GM06990 (cell line): Measurements from ENCODE around the gene SVIL.

Source experiments
- DNase-seq: peaks from one replicate; pipeline ENCODE4 v3.0.0-alpha.2; 2011; ENCODE audit not compliant: insufficient read length; ENCODE audit errors: extremely low read depth
- H3K27me3 ChIP-seq: replicated peaks from 2 replicates; pipeline ENCODE4 v1.6.0; 2011; ENCODE audit warnings: low read length; ENCODE audit not compliant: control insufficient read depth, insufficient read depth
- H3K36me3 ChIP-seq: 2 replicates; pipeline ENCODE4 v1.5.1; 2011; ENCODE audit warnings: low read length; ENCODE audit not compliant: control insufficient read depth, insufficient read depth
- H3K4me3 ChIP-seq: replicated peaks from 2 replicates; pipeline ENCODE4 v1.5.1; 2011; ENCODE audit warnings: low read depth, mild to moderate bottlenecking, control low read depth, low read length
- TF ChIP-seq, protein P1 (sequence below): IDR thresholded peaks from 2 replicates; pipeline ENCODE4 v1.5.1; 2011; ENCODE audit warnings: low read length, control low read depth, mild to moderate bottlenecking, inconsistent platforms; ENCODE audit not compliant: insufficient read depth, poor library complexity, severe bottlenecking

Gene SVIL

DNA sequence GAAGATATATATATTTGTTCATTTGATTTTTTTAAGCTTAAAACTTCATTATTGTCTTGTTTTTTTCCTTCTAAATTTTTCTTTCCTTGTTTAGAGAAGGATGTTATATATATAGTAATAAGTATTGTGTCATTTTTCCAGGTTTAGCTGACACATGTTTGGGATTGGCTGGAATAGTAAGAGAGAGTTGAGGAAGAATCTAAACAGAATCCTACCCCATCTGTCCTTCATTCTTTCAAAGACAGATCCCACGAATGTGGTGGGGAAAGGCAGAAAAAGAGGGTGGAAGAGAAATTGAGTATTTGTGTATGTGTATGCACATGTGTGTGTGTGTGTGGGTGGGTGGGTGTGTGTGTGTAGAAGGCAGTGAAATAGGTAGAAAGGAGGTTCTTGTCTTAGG lies 132.4 kb downstream of the SVIL start:
- H3K4me3 ChIP-seq: no peak overlapping the region
- TF ChIP-seq, protein P1, sequence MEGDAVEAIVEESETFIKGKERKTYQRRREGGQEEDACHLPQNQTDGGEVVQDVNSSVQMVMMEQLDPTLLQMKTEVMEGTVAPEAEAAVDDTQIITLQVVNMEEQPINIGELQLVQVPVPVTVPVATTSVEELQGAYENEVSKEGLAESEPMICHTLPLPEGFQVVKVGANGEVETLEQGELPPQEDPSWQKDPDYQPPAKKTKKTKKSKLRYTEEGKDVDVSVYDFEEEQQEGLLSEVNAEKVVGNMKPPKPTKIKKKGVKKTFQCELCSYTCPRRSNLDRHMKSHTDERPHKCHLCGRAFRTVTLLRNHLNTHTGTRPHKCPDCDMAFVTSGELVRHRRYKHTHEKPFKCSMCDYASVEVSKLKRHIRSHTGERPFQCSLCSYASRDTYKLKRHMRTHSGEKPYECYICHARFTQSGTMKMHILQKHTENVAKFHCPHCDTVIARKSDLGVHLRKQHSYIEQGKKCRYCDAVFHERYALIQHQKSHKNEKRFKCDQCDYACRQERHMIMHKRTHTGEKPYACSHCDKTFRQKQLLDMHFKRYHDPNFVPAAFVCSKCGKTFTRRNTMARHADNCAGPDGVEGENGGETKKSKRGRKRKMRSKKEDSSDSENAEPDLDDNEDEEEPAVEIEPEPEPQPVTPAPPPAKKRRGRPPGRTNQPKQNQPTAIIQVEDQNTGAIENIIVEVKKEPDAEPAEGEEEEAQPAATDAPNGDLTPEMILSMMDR: no peak
- no peaks in the 10 kb centered on the region for H3K27me3 ChIP-seq
- H3K36me3 ChIP-seq: no peaks in the 10 kb centered on the region
- no peak for DNase-seq

- DNase-seq: no peak
- Histone ChIP-seq H3K27me3 (no peaks in the 10 kb centered on the region), H3K36me3 (no peaks in the 10 kb centered on the region), H3K4me3 (no peak overlapping the region)
- TF ChIP-seq, protein P1: no peak
These were observed 133.1 kb downstream of the SVIL start for GRCh38 chr10:29501692-29502091.

- H3K27me3 ChIP-seq: no peaks in the 10 kb centered on the region
- TF ChIP-seq, protein P1: no peak
- no peak for DNase-seq
- no peaks in the 10 kb centered on the region for H3K36me3 ChIP-seq
- no peak overlapping the region for H3K4me3 ChIP-seq
These were observed 134.7 kb downstream of the SVIL start for GRCh38 chr10:29499993-29500537.

DNA sequence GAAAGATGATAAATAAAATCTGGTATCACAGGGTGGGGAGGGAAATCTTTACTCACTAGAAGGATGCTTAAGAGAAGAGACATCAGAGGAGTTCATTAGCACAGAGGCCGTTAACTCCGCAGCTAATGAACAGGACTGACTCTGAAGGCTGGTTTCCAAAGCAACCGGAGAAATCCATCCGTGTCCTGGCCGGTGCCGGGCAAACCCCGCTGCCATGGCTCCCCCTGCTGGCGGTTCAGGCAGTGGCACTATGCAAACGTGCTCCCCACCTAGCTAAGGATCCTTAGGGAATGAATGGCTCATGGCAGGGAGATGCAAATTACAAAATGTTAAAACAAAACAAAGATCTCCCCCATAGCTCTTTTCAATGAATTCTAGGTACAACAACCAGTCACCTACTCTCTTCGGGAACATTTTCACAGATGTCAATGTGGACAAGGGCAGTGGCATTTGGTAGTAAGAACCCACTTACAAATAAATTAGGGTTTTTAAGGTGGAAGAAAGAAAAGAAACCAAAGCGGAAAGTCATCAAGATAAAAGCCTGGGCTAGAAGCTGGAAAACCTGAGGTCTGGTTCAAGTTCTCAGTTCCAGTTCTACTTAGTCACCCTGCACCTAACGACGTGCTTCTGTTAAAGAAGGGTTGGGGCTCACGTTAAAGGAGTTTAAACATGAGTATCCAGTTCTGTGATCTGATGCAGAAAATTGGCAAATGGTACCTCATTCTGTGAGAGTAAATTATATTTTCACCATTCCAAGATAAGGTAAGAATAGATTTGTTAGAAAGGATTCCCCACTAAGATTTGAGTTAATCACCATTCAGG lies 138.2 kb downstream of the SVIL start:
- peak; percentile 20 for DNase-seq
- TF ChIP-seq, protein P1: peak; percentile 97
- Histone ChIP-seq H3K36me3 (no peaks in the 10 kb centered on the region), H3K4me3 (no peak overlapping the region), H3K27me3 (no peaks in the 10 kb centered on the region)

DNA sequence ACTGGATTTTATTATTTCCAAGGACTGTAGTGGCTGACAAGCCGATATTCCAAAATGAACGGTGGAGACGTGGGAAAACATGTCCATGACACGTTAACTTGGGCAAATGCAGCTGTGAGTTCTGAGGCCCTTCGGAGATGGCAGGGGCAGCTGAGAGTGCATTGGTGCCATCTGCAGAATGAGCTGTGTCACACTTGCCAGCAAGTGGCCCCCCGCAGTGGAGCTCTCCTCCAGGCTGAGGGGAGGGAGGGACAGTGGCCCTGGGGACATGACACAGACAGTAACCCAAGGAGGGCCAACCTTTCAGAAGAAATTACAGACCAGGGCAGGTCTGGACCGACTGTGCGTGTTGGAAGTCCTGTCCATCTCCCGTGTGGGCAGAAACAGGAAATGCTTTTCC lies 139.4 kb downstream of the SVIL start:
- no peaks in the 10 kb centered on the region for H3K27me3 ChIP-seq
- H3K36me3 ChIP-seq: no peaks in the 10 kb centered on the region
- TF ChIP-seq, protein P1: no peak
- no peak for DNase-seq
- no peak overlapping the region for H3K4me3 ChIP-seq
